NCI-H2196 (cell line): ENCODE results near the gene DUSP22.
"Not testable (repeated sequence)": the region's sequence is repeated elsewhere in the genome, so short reads cannot be mapped to it uniquely, and the experiment has no call there.

Experiments used
- DNase-seq: peaks from one replicate; lab custom pipeline; 2025; ENCODE audit not compliant: unreplicated experiment; lab: John Stamatoyannopoulos, UW

The DUSP22 gene

DNA sequence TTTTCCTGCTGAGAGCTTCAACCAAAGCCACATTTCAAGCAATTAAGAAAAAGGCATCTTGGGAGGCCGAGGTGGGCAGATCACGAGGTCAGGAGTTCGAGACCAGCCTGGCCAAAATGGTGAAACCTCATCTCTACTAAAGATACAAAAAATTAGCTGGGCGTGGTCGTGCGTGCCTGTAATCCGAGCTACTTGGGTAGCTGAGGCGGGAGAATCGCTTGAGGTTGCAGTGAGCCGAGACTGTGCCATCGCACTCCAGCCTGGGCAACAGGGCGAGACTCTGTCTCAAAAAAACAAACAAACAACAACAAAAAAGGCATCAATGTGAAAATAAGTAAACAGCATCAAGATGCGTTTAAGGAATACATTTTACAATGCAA, 85.3 kb downstream of the DUSP22 start:
- DNase-seq, result not testable (repeated sequence)

DNA sequence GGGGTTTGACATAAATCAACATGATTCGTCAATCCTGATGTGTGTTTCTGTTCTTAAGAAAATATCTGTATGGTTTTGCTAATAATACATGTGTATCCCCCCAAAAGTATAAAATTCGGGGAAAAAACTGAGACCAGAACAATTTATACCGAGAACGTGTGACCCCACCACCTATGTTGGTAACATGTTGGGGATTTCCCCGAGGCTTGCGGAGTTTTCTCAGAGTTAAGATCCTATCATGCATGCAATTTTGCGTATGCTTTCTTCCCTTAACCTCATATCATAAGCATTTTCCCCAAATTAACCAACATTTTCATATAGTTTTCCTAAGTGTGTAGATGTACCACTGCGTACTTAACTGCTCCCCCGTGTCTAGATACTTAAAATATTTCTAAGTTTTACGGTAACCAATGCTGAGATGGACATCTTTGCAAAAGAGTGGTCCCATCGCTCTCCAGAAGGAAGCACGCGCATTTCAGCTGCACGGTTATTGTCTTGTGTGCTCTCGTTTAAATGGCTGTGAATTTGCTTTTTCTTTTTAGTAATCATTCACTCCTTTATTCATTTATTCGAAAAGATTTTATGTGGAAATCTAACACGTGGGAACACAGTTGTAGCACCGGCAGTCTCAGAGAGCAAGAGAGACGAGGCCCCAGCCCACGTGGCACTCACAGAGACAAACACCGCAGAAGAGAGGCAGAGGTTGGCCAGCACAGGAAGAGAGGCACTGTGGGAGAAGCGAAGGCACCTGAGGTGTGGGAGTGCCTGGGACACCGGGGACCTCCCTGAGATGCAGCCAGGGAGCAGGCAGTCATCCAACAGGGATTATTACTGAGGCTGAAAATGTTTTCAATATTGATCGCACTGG, 86.0 kb downstream of the DUSP22 start:
- DNase-seq, result no peak

DNA sequence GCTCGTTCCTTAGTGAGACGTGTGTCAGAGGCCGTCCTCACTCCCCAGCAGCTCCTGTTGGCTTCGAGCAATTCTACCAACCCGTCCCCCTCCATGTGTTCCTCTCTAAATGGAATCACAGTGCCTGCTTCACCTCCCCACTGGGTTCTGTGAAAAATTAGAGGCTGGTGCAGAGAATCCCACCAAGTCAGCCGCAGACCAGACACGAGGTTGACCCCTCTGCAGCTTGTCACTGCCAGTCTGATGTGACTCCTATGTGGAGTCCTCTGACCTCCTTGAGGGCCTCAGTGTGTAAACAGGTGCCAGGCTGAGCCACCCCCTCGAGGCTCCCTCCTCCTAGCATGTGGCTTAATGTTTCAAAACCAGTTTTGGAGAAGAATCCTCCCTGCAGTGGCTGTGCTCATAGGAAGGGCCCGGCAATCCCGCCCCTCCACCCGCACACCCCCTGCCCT, 86.7 kb downstream of the DUSP22 start:
- DNase-seq, result no peak

DNA sequence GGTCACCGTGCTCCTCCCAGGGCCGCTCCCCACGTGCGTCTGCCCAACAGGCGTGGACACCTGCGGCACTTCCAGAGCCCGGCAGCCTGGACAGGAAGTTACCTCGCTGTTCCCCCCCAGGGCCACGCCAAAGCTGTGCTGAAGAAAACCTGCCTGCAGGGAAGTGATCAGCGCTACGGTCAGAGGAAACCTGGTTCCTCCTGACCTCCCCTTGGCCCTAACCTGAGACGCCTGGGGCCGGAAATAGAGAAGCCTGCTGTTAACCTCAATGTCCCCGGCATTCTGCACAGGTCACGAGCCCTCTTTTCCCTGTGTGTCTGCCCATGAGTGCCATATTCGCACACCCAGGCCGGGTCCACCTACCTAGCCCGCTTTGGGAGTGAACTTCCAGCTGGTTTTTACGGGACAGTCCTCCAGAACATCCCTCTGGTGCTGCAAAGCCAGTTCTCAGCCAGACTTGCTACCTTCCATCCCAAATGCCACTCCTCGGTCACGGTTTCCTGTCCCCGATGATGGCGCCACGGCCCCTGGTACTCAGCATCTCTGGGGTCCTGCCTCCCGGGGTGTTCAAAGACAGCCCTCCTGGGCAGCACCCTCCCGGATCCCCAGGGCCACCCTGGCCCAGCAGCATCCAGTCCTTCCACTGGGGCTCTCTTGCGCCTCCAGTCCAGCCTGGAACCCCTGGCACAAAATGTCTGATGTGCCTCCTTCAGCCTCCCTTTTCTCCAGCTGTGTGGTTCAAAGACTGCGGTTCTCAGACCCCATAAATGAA, 87.3 kb downstream of the DUSP22 start:
- DNase-seq, result no peak

DNA sequence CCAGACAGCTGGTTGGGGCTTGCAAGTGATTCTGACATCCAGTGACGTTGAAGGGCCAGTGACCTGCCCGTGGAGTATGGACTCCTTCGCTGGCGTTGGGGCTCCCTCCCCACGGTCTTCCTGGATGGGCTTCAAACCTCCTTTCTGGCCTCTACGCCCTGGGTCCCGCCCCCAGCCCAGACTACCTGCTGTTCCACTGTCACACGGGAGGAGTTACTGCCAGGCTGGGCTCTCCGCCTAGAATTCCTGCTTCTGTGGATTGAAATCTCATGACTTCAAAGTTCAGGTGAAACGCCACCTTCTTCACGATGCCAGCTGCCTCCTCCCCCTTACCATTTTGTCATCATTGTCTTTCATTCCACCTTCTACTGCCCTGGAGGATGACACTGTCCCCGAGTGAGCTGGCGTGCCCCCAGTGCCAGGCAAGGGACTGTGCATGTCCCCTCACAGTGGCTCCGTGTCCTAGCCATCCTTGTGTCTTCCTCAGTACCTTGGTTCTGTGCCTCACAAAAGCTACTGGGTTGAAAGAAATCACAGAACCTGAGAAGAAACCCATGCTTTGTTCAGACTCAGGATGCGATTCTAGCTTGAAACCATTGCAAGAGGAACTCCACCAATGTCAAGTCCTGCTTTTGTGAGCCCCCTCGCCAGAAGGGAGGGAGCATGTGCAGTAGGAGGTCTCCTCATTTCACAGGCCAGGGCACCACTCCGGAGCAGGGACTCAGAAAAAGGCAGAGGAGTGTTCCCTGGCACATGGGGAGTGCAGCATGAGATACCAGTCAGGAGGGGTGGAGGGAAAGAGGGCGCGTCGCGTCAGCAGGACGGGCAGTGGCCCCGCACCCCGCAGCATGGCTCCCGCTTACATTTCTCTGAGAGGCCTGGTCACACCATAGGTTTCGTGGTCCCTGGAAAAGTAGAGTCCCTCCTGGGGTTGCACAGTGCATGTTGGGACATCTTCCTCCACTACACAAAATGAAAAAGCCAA, 88.2 kb downstream of the DUSP22 start:
- DNase-seq, result no peak

DNA sequence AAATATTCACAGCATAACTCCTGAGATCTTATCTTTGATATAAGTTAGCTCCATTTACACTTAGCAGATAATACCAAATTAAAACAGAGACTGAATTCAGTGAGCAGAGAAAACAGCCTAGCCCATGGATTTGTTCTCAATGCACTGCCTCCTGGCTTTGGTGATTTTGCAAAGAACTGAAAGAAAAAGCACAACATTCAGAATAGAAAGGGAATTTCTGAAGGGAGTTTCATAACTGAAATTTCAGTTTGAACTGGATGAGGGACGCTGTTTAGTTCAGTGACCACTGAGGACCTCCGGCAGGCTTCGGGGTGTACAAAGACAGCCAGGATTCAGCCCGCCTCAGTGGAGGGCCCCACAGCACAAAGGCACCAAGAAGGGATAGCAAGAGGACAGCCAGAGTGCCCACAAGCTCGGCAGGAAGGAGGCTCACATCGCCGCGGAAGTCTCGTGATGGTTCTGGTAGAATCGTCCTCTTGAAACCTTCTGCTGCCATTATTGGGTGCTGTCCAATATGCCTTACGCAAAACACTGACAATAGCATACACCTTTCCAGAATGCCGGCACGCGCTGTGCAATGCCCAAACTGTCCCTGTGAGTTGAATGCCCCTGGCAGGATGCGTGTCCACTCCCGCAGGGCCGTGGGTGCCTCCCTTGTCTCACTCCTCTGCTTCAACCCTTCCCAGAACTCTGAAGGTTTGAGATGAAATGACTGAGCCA, 89.6 kb downstream of the DUSP22 start:
- no peak for DNase-seq

DNA sequence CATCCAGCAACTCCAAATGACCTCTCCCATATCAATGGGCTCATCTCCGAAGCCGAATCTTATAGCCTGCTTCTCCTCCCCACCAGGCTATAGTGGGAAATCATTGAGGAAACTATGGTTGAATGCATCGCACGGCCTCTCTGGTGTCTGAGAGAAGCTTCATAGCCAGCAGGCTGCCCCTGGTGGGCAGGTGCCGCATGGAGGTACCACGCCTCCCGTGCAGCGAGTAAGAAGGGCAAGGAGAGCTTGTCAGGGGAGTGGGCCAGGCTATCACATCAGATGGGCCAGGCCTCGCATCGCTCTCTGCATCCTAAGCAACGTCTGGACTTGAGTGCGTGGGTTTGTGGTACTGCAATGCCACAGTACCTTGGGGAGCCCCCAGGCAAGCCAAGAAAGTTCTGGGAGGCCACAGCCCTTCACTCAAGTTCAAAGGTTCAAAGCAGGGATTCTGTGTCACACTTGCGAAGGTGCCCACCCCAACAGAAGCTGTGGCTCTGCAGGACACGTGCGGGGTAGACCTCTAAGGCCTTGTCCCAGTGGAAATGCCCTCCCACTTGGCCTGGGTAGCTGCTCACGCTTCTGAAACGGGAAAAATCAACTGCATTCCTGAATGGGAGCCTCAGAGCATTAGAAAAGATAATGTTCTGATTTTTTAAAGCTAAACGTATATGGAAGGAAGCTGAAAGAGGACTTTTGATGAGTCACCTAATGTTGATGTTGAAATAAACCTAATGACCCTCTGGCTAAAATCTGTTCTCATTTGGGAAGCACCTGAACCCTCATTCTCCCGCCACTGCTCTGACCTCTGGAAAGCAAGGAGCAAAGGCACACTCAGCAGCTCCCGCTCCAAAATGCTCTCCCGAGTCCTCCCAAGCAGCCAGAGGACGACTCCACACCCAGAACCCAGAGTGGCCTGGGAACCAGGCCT, 90.9 kb downstream of the DUSP22 start:
- DNase-seq, result no peak

DNA sequence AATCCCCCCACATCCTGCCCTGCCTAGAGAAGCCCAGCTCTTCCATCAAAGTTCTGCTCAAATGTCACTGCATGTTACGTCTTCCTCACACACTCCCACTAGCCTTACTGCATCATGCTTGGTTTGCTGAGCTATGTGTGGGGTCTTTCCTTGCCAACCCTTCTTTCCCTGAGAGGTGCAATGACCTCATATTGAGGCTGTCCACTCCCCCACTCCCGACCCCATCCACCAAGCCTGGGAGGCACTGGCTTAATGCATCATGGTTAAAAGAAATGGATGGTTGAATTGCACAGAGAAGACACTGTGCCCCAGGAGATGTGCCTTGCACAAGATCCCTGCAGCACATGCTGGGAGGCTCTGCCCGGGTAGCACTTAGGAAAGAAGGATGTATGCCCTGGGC, 91.6 kb downstream of the DUSP22 start:
- no peak for DNase-seq

DNA sequence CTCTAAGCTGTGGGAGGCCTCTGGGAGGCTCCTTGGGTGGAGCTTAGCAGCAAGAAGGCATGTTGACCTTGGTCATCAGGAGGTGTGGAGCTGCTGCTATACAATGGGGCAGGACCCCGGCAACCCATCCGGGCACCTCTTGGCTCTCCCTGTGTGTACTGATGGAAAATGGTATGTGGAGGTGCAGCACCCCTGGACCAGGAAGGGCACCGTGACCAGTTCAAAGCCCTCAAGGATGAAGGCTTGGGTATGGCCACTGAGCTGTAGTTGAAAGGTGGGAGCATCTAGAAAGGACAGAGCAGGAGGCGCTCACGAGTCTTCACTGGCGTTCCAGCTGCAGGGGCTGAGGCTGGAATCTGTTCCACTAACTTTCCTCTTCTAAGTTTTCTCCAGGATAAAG, 92.6 kb downstream of the DUSP22 start:
- DNase-seq, result no peak

DNA sequence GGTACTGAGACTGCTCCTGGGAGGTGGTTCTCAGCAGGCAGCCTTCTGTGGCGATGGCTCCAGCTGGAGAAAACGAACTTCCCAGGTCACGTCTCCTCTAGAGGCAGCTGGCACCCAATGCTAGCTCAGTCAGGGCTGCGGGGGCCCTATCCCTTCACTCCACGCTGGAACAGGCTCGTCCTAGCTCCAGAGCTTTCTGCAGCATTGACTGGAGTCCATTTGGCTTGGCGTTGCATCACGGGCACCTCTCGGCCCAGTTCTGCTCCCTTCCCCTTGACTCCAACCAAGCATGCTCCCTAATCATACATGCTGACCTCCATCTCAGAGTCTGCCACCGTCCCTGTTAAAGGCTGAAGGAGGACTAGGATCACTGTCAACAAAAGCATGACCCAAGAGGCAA, 93.3 kb downstream of the DUSP22 start:
- DNase-seq, result no peak

DNA sequence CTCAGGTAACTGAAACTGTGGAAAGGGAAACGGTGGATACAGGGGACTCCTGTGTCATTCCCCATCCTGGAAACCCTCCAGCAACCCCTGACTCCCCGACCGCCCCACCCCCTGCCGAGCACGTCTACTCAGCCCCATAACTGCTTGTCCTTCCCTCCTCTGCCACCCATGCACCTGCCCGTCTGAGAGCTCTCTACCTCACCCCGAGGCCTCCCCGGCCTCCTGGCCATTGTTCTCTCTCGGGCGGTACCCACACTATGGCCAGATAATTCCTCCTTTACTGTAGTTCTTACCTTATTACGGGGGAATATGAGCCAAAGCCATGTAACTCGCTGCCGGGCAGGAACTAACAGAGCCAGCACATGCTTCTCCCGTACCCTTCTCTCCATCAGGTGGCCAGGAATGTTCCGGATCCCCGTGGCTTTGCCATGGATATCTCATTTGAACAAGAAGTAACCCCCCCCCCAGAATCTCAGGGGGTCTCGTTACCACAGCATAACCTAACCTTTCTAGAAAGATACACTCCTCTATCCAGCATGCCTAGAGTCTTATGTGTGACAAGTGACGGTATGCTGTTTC, 94.5 kb downstream of the DUSP22 start:
- no peak for DNase-seq

DNA sequence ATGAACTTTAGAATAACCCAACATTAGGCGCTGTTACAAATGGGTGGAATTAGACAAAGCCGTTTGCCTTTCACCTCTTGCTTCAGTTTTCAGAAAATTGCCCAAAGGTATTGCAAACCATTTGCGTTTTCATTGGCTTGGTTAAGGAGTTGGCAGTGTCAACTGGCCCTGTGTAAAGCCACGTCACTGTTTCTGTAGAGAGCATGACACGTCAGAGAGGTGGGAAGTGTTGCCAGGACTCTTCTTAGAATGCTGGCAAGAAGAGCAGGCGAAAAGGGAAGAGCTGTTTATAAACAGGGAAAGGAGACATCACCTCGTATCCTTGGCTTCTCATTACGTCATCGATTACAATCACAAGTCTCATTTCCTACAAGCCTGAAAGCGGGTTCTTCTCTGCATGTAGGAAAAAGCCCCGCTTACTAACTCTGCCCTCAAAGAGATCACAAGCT, 95.0 kb downstream of the DUSP22 start:
- DNase-seq, result no peak

DNA sequence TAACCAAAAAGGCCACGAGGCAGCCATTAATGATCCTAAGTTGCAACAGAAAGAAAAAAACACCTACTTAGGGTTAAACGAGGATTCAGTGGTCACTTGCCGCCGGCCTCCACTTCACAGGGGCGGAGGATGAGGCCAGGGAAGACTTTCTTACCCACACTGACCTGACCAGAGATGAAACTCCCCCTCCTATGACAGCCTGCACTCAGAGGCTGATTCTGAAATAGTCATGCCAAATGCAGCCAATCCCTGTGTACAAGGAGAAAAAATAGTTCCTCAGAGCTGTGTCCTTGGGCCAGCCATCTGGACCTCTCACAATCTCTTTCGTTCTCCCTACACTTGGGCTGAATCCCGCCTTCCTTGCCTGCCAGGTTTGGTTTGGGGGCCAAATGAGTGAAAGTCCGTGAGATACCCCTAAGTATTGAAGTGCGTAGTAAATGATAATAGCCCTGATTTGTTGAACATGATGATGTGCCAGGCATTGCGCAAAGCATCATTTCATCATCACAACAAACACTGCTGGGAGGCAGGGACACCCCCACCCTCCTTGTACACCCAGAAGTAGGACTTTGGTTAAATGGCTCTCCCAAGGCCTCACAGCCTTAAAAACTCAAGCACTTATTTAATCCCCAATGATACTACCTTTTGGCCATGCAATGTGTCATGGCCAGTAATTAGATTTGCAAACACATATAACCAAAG, 96.1 kb downstream of the DUSP22 start:
- DNase-seq, result no peak

DNA sequence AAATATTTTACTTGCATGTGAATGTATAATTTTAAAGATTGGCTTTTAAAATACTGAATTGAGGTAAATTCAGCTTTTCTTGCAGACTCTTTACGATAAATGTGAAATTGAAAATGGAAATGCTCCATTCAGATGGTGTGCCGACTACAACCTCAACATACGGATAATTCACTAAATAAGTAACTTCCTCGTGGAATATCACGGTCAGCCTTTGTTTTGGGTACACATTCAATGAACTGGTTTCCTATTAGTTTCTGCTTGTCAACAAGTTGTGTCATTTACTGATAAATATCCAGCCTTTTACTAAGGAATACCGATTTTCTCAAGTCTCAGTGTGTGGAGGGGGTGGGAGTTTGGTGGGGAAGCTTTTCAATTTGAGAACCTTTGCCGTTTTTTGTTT, 96.9 kb downstream of the DUSP22 start:
- no peak for DNase-seq

DNA sequence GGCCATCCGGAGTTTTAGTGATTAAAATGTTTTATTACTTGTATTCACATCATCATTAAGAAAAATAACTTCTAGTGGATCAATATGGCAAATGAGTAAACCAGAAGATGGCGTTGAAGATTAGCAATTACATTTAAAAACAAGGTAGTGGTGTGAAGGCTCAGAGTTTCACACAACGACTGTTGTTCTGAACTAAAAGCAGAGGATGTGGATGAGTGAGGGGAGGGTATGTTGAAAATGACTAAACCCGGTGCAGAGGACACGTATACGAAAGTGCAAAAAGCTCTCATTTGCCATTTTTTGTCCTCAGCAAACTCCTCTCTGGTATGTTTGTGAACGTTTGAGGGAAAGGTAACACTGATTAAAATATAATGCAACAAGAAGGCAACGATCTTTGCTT, 97.3 kb downstream of the DUSP22 start:
- no peak for DNase-seq

DNA sequence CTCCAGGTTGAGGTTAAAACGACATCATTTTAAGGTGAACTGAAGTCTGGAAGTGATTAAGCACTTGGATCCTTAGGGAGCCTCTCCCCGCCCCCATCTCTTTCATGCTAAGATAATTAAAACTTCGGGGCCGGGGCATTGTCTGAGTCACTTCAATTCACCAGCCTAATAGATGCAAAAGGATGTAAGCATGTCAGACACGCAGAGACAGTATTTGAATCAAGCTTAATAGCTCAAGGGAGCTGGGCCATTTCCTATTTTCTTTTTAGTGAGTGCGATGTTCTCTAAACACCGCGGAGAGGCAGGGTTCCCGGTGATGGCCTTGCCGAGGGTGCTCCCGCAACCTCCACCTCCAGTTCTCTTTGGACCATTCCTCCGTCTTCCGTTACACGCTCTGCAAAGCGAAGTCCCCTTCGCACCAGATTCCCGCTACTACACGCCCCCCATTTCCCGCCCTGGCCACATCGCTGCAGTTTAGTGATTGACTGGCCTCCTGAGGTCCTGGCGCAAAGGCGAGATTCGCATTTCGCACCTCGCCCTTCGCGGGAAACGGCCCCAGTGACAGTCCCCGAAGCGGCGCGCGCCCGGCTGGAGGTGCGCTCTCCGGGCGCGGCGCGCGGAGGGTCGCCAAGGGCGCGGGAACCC, 98.7 kb downstream of the DUSP22 start:
- no peak for DNase-seq

DNA sequence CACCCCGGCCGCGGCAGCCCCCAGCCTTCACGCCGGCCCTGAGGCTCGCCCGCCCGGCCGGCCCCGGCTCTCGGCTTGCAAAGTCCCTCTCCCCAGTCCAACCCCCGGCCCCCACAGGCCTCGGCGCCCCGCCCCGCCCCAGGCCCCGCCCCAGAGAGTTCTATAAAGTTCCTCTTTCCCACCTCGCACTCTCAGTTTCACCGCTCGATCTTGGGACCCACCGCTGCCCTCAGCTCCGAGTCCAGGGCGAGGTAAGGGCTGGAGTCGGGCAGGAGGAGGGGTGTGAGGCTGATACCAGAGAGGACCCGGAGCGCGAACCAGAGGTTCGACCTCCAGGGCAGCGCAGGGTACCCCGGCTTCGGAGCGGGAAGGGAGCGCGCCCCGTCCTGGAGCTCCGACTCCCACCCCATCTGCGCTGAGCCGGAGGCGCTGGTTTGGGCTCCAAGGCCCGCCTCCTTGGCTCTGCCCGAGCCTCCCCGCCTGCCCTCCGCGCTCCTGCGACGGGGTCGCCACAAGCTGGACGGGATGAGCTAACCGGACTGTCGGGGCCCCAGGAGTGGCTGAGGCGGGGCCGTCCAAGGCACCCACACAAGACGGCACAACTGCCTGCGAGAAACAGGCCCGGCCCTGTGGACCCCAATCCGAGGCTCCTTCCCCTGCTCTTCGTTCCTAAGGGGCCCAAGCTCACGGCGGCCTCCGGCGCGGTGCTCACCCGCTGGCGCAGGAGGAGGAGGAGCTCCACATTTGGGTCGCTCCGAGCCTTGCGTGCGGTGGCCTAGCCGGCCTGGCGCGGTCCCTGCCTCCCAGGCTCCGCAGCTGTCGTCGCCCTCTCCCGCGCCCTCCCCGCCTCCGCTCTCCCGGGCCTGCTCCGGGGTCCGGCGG, 99.5 kb downstream of the DUSP22 start, which contains the start of gene IRF4:
IRF4 (plus strand) TSS at position 194 of the 882 bp plus-strand sequence. CDS start 1,401 bp downstream, outside the sequence.
- DNase-seq, result no peak
